CD4-positive, CD25-positive, alpha-beta regulatory T cell (primary cell): Measurements from ENCODE around the gene NKIRAS1. TPM values are rescaled to one million over a fixed set of nuclear protein-coding genes. Genes with fewer than 3 reads are reported as not detected.
"Not testable (repeated sequence)": the region's sequence is repeated elsewhere in the genome, so short reads cannot be mapped to it uniquely, and the experiment has no call there.

ENCODE experiments used
- ATAC-seq, 2 donors: fragments of 150-1000 bp; cut with Tn5 transposase; one replicate each; pipeline ENCODE4 v1.10.0; 2021; ENCODE audit warnings: low read depth in 2 of 2, moderate number of reproducible peaks in 2 of 2, moderate library complexity in 1 of 2
- DNase-seq, 3 donors: peaks; one replicate each; pipeline versions ENCODE4 v3.0.0 to v3.0.0-alpha.2; 2012 to 2022; ENCODE audit warnings: mixed read lengths in 1 of 3
- H3K27ac ChIP-seq: one replicate; pipeline ENCODE4 v1.7.0; 2013; ENCODE audit warnings: mild to moderate bottlenecking, low read length; ENCODE audit not compliant: insufficient read depth, poor library complexity, severe bottlenecking
- H3K27me3 ChIP-seq: one replicate; pipeline ENCODE4 v1.7.0; 2013; ENCODE audit warnings: low read length; ENCODE audit not compliant: control insufficient read depth, insufficient read depth
- H3K36me3 ChIP-seq: one replicate; pipeline ENCODE4 v1.7.0; 2013; ENCODE audit warnings: mild to moderate bottlenecking, low read length, moderate library complexity; ENCODE audit not compliant: control insufficient read depth, insufficient read depth
- H3K4me1 ChIP-seq: 2 replicates; pipeline ENCODE4 v1.7.0; 2013; ENCODE audit warnings: mild to moderate bottlenecking, low read length; ENCODE audit not compliant: insufficient read depth, control insufficient read depth, poor library complexity, severe bottlenecking
- H3K4me3 ChIP-seq: one replicate; pipeline ENCODE4 v1.7.0; 2013; ENCODE audit warnings: low read depth, mild to moderate bottlenecking, low read length, moderate library complexity
- H3K9me3 ChIP-seq, 2 experiments: 1 replicate in 1 of 2; 2 replicates in 1 of 2; pipeline ENCODE4 v1.7.0; 2013; ENCODE audit warnings: low read length in 2 of 2, mild to moderate bottlenecking in 1 of 2, moderate library complexity in 1 of 2; ENCODE audit not compliant: control insufficient read depth in 2 of 2
- H3K27ac Mint-ChIP-seq, 3 donors: one replicate each; pipeline ENCODE4 v1.8.0; 2020 to 2022; ENCODE audit warnings: mild to moderate bottlenecking in 3 of 3, mixed read lengths in 3 of 3, moderate library complexity in 2 of 3
- H3K27me3 Mint-ChIP-seq: one replicate; pipeline ENCODE4 v1.8.0; 2022; ENCODE audit warnings: mild to moderate bottlenecking, mixed read lengths
- H3K36me3 Mint-ChIP-seq: one replicate; pipeline ENCODE4 v1.8.0; 2020; ENCODE audit warnings: mixed read lengths
- H3K4me1 Mint-ChIP-seq, 4 donors: one replicate each; pipeline ENCODE4 v1.8.0; 2020 to 2022; ENCODE audit warnings: mixed read lengths in 4 of 4, mild to moderate bottlenecking in 1 of 4
- H3K4me3 Mint-ChIP-seq, 4 donors: one replicate each; pipeline ENCODE4 v1.8.0; 2020 to 2022; ENCODE audit warnings: mild to moderate bottlenecking in 4 of 4, mixed read lengths in 4 of 4, moderate library complexity in 3 of 4
- H3K9me3 Mint-ChIP-seq, 7 donors: one replicate each; pipeline ENCODE4 v1.8.0; 2020 to 2022; ENCODE audit warnings: mixed read lengths in 7 of 7, mild to moderate bottlenecking in 3 of 7, moderate library complexity in 2 of 7
- polyA plus RNA-seq, 4 donors: library from polyadenylated mRNA; unstranded; fragments of 300-500 nt; fragmentation: Illumina TruSeq; gene quantifications; one replicate each; pipeline ENCODE4 v1.2.3, GENCODE V29; 2021
- total RNA-seq: library from RNA; stranded (reverse); gene quantifications from one replicate; pipeline ENCODE4 v1.2.3, GENCODE V29; 2022

The NKIRAS1 gene
- total and polyA plus RNA-seq, 5 donors from 2014 or later, result 2.1 to 5.8 (median 4.0) TPM

- ATAC-seq (no peak), DNase-seq (no peak)
- Histone ChIP-seq H3K9me3 (no peaks in the 10 kb centered on the region), H3K27ac (no peak overlapping the region), H3K4me3 (no peak overlapping the region), H3K36me3 (no peaks in the 10 kb centered on the region), H3K27me3 (no peaks in the 10 kb centered on the region), H3K4me1 (no peaks in the 10 kb centered on the region)
- Mint-ChIP-seq H3K36me3 (peaks cover 8% of the 10 kb centered on the region), H3K27ac (peak overlapping the region in 1 of 3 donors; percentile 12), H3K27me3 (no peaks in the 10 kb centered on the region), H3K4me3 (no peak overlapping the region), H3K9me3 (no peaks in the 10 kb centered on the region), H3K4me1 (peaks cover 23 to 63% (median 35%) of the 10 kb centered on the region in 4 donors)
These were observed 39.9 kb downstream of the NKIRAS1 start for GRCh38 chr3:23876923-23877322.

GRCh38 chr3:23875113-23875725, 41.6 kb downstream of the NKIRAS1 start:
- H3K9me3 Mint-ChIP-seq, result no peaks in the 10 kb centered on the region
- no peak for DNase-seq
- ATAC-seq, result no peak
- H3K27me3 Mint-ChIP-seq, result no peaks in the 10 kb centered on the region
- peaks cover 23 to 50% (median 28%) of the 10 kb centered on the region in 4 donors for H3K4me1 Mint-ChIP-seq
- Histone ChIP-seq H3K27ac (no peak overlapping the region), H3K4me1 (no peaks in the 10 kb centered on the region), H3K9me3 (no peaks in the 10 kb centered on the region), H3K4me3 (no peak overlapping the region), H3K27me3 (no peaks in the 10 kb centered on the region), H3K36me3 (no peaks in the 10 kb centered on the region)
- no peaks in the 10 kb centered on the region for H3K36me3 Mint-ChIP-seq
- no peak overlapping the region for H3K4me3 Mint-ChIP-seq
- H3K27ac Mint-ChIP-seq, result peak overlapping the region in 1 of 3 donors; percentile 12

DNA sequence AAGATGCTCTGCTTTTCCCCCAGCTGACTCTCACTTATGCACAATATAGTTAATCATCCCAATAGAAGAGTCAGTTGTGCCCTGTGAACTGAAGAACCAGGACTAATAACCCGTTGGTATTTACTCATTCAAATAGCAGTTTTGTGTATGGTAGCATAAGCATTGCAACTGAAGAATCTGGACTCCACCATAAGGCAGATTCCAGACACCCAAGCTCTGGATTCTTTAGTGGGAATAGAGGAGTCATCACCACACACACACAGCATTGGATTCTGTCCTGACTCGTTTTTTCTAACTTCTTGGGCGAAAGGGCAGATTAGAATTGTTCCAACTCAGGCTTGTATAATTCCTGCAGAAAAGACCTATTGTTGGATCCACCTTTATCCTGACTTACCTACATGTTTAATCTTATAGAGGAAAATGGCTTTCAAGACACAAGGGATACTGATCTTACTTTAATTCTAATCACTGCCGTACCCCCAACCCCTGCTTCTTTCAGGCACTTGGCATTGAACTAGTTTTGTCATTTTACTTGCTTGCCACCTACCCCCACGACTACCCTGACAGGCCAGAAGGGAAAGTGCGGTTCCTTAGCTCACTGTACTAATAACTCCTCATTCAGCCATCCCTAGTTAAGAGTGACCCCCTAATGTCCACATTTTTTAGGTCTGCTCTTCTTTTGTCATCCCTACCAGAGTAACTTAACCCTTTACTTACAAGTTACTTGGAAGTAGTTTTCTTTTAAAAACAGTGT, 42.3 kb downstream of the NKIRAS1 start:
- no peaks in the 10 kb centered on the region for H3K27me3 ChIP-seq
- H3K27ac Mint-ChIP-seq, result peak overlapping the region in 1 of 3 donors; percentile 12
- no peak for ATAC-seq
- H3K9me3 Mint-ChIP-seq, result no peaks in the 10 kb centered on the region
- H3K4me3 ChIP-seq, result no peak overlapping the region
- DNase-seq, result no peak
- H3K27me3 Mint-ChIP-seq, result no peaks in the 10 kb centered on the region
- H3K4me1 ChIP-seq, result no peaks in the 10 kb centered on the region
- H3K4me1 Mint-ChIP-seq, result peaks cover 21 to 47% (median 29%) of the 10 kb centered on the region in 4 donors
- H3K36me3 ChIP-seq, result no peaks in the 10 kb centered on the region
- no peaks in the 10 kb centered on the region for H3K9me3 ChIP-seq
- no peak overlapping the region for H3K27ac ChIP-seq
- no peak overlapping the region for H3K4me3 Mint-ChIP-seq
- no peaks in the 10 kb centered on the region for H3K36me3 Mint-ChIP-seq

DNA sequence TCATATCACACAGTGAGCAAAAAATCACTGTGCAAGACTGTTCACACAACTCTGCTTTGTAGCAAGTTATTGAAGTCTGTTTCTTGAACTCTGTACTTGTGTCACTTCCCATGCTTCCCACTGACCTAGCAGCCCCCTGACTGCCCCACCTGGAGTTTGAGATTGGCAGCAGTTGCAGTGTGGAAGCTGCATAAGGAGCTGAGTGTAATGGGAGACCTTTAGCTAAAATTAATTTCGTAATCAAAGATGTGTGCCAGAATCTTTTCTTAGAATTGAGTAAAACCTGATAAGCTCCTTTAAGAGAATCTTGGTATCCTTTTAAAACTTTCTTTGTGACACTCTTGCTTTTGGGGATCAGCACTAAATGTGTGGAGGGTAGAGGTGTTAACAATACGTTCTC, 42.8 kb downstream of the NKIRAS1 start:
- H3K4me3 ChIP-seq, result no peak overlapping the region
- ATAC-seq, result no peak
- H3K4me1 Mint-ChIP-seq, result peaks cover 15 to 43% (median 25%) of the 10 kb centered on the region in 4 donors
- H3K36me3 ChIP-seq, result no peaks in the 10 kb centered on the region
- no peak overlapping the region for H3K4me3 Mint-ChIP-seq
- no peaks in the 10 kb centered on the region for H3K27me3 Mint-ChIP-seq
- H3K9me3 ChIP-seq, result no peaks in the 10 kb centered on the region
- no peaks in the 10 kb centered on the region for H3K9me3 Mint-ChIP-seq
- H3K36me3 Mint-ChIP-seq, result no peaks in the 10 kb centered on the region
- no peak for DNase-seq
- no peaks in the 10 kb centered on the region for H3K4me1 ChIP-seq
- H3K27me3 ChIP-seq, result no peaks in the 10 kb centered on the region
- H3K27ac ChIP-seq, result no peak overlapping the region
- no peak overlapping the region for H3K27ac Mint-ChIP-seq

- H3K4me3 Mint-ChIP-seq, result no peak overlapping the region
- H3K4me1 Mint-ChIP-seq, result peaks cover 20 to 43% (median 32%) of the 10 kb centered on the region in 4 donors
- no peak overlapping the region for H3K27ac Mint-ChIP-seq
- H3K36me3 ChIP-seq, result no peaks in the 10 kb centered on the region
- no peaks in the 10 kb centered on the region for H3K27me3 ChIP-seq
- no peak overlapping the region for H3K4me3 ChIP-seq
- H3K27ac ChIP-seq, result no peak overlapping the region
- DNase-seq, result no peak
- no peaks in the 10 kb centered on the region for H3K36me3 Mint-ChIP-seq
- no peaks in the 10 kb centered on the region for H3K4me1 ChIP-seq
- ATAC-seq, result no peak
- no peaks in the 10 kb centered on the region for H3K9me3 ChIP-seq
- no peaks in the 10 kb centered on the region for H3K9me3 Mint-ChIP-seq
- H3K27me3 Mint-ChIP-seq, result no peaks in the 10 kb centered on the region
These were observed 44.5 kb downstream of the NKIRAS1 start for GRCh38 chr3:23872330-23872729.

DNA sequence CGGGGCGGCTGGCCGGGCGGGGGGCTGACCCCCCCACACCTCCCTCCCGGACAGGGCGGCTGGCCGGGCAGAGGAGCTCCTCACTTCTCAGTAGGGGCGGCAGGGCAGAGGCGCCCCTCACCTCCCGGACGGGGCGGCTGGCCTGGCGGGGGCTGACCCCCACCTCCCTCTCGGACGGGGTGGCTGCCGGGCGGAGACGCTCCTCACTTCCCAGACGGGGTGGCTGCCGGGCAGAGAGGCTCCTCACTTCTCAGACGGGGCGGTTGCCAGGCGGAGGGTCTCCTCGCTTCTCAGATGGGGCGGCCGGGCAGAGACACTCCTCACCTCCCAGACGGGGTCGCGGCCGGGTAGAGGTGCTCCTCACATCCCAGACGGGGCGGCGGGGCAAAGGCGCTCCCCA, 45.4 kb downstream of the NKIRAS1 start:
- not testable (repeated sequence) for H3K36me3 Mint-ChIP-seq, H3K4me1 ChIP-seq, H3K4me3 Mint-ChIP-seq, H3K9me3 ChIP-seq, H3K27ac Mint-ChIP-seq, H3K9me3 Mint-ChIP-seq, H3K4me3 ChIP-seq, H3K36me3 ChIP-seq, H3K27me3 Mint-ChIP-seq, ATAC-seq, DNase-seq, H3K27me3 ChIP-seq, H3K27ac ChIP-seq
- peaks cover 21 to 36% (median 29%) of the 10 kb centered on the region in 4 donors for H3K4me1 Mint-ChIP-seq

DNA sequence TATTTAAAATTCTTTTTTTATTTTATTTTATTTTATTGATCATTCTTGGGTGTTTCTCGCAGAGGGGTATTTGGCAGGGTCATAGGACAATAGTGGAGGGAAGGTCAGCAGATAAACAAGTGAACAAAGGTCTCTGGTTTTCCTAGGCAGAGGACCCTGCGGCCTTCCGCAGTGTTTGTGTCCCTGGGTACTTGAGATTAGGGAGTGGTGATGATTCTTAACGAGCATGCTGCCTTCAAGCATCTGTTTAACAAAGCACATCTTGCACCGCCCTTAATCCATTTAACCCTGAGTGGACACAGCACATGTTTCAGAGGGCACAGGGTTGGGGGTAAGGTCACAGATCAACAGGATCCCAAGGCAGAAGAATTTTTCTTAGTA, 46.1 kb downstream of the NKIRAS1 start:
- not testable (repeated sequence) for H3K9me3 Mint-ChIP-seq, H3K36me3 ChIP-seq

More for the DNA sequence above, 46.1 kb downstream of the NKIRAS1 start:
- H3K27ac Mint-ChIP-seq, DNase-seq, H3K27me3 Mint-ChIP-seq, H3K4me3 ChIP-seq, ATAC-seq, H3K27me3 ChIP-seq, H3K27ac ChIP-seq, H3K4me3 Mint-ChIP-seq, H3K4me1 ChIP-seq, H3K36me3 Mint-ChIP-seq, H3K9me3 ChIP-seq: not testable (repeated sequence)
- H3K4me1 Mint-ChIP-seq, result peaks cover 18 to 36% (median 27%) of the 10 kb centered on the region in 4 donors
